Tracheal epithelial cell (primary cell): ENCODE data around the gene GFI1B. TPM values are rescaled to one million over a fixed set of nuclear protein-coding genes. Genes with fewer than 3 reads are reported as not detected.

Experiments
- total RNA-seq: library from RNA; depleted of rRNA; stranded (reverse); fragments of >200 nt; gene quantifications from 2 replicates; pipeline ENCODE4 v1.2.1, GENCODE V29; 2014

The GFI1B gene
- not detected in 2 replicates for total RNA-seq

DNA sequence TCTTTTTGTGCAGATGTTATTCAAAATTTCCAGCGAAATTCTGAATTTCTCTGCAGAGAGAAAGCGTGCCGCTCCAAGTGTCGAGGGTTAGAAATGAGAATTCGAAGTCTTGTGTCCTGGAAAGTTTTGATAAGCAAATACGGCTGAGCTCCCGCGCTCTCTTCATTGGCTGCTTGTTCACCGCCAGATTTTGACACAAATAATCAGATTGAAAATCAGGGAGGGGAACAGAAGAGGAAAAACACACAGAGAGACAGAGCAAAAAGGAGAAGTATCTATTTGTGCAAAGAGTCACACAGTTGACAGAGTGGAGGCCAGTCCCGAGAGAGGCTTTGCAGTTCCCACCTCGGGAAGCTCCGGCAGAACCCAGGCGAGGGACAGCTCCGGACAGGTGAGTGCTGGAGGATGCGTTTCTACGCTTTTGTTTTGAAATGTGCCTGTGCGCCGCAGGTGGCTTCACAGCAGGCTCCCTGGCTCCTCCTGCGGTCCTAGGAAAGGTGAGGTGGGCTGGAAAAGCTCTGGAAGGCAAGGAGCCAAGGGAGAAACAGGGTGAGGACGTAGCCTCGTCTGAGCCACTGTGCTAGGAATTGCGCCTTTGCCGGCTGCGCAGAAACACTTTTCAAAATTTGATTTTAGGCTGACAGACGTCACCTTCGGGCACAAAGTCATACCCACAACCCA, at the start of gene GFI1B:
Gene GFI1B (plus strand): TSS at position 244 of the 681 bp plus-strand sequence. CDS start 7,985 bp downstream, outside the sequence.

DNA sequence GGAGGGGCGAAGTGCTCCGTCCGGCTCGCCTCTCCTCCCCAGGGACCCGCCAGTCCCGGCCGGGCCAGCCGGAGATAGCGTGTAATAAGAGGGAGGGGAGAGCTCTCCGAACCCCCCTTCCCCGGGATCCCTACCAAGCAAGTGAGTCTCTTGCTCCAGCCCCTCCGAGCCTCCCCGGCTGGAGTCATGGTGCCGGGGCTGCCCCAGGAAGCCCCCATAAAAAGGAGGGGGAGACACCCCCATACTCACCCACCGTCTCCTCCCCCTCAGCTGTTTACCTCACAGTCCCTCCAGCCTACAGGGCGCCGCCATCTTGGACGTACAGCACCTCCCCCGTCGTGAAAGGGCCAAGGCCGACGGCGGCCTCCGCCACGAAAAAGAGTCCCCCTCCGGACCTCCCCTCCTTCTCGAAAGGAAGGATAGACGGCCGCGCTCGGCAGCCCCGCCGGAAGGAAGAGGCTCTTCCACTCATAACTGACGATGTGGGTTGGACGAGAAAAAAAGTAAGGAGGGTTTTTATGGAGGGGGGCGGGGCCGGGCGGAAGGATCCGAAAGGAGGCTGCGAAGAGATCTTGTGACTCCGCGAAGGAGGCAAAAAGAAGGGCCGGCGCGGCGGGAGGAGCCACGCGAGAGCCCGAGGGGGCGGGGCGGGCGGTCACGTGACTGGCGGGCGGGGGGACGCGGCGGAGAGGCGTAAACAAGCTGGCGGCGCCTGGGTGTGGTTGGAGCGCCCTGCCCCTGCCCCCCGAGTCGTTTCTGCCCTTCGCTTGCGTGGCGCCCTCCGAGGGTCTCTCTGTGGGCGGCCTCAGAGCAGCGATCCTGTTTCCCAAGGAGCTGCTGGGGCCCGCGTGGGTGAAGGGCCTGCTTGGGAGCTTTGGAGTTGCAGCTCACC, 34.0 kb upstream of the GFI1B start, which contains the start of gene TSC1:
Gene TSC1 (minus strand): TSS at position 323 of the 892 bp plus-strand sequence. CDS start 15,744 bp downstream, outside the sequence.

GRCh38 chr9:133030317-133031129, 52.0 kb downstream of the GFI1B start, which contains the start of gene GTF3C5:
Gene GTF3C5 (plus strand): TSS chr9:133030997. CDS start chr9:133031012, 15 bp downstream.

Other genes starting within 250 kb of the GFI1B start
- gene AK8, start 100.4 kb upstream of the GFI1B start, total RNA-seq: 0.48 TPM in 1 of 2 replicates, not detected in the other
- gene SPACA9, start 99.8 kb upstream of the GFI1B start, total RNA-seq: 0.72 and 1.1 TPM in 2 replicates
- gene TSC1, start 34.1 kb upstream of the GFI1B start, total RNA-seq: 19.2 and 20.0 TPM in 2 replicates
- 24.9 and 33.7 TPM in 2 replicates for gene GTF3C5, start 52.3 kb downstream of the GFI1B start, total RNA-seq
- 0.48 and 0.64 TPM in 2 replicates for gene CEL, start 83.3 kb downstream of the GFI1B start, total RNA-seq
- gene RALGDS, start 142.5 kb downstream of the GFI1B start, total RNA-seq: 31.3 and 35.0 TPM in 2 replicates
- gene GBGT1, start 185.2 kb downstream of the GFI1B start, total RNA-seq: 1.3 and 1.7 TPM in 2 replicates
- not detected in 2 replicates for gene OBP2B, start 230.6 kb downstream of the GFI1B start, total RNA-seq